Stimulated activated CD4-positive, alpha-beta T cell treated with anti-CD3 and anti-CD28 coated beads, Interleukin-1b, Interleukin-23, amount 100 ng/mL, for 4 hours (primary cell): ENCODE results near the gene CD72.
"Not testable (repeated sequence)": the region's sequence is repeated elsewhere in the genome, so short reads cannot be mapped to it uniquely, and the experiment has no call there.

Source experiments
- DNase-seq, 2 donors: peaks; one replicate each; pipeline ENCODE4 v3.0.0-alpha.2; 2020; ENCODE audit warnings: low read depth in 2 of 2

Gene CD72

DNA sequence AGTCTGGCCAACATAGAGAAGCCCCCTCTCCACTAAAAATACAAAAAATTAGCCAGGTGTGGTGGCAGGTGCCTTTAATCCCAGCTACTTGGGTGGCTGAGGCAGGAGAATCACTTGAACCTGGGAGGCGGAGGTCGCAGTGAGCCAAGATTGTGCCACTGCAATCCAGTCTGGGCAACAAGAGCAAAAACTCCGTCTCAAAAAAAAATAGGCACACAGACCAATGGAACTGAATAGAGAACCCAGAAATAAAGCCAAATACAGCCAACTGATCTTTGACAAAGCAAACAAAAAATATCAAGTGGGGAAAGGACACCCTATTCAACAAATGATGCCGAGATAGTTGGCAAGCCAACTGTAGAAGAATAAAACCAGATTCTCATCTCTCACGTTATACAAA lies 29.7 kb downstream of the CD72 start:
- DNase-seq: not testable (repeated sequence)

DNA sequence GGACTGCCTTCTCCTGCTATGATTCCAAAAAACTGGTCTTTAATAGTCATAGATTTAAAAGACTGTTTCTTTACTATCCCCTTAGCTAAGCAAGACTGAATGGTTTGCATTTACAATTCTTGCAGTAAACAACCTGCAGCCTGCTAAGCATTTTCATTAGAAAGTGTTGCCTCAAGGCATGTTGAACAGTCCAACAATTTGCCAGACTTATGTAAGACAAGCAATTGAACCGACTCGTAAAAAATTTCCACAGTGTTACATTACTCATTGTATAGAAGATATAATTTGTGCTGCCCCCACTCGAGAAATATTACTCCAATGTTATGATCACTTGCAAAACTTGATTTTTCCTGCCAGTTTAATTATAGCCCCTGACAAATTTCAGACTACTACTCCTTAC lies 33.5 kb downstream of the CD72 start:
- not testable (repeated sequence) for DNase-seq

DNA sequence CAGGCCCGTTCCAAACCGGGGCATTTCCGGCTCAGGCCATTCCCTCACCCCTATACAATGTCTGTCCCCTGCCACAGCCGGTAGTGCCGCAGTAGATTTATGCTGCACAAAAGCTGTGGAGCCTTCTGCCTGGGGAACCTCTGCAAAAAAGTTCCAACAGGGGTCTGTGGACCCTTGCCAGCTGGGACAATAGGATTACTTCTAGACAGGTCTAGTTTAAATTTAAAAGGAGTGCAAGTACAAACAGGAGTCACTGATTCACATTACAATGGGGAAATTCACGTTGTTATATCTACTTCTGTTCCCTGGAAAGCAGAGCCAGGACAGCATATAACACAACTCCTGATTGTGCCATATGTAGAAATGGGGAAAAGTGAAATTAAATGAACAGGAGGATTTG lies 34.7 kb downstream of the CD72 start:
- DNase-seq: not testable (repeated sequence)

DNA sequence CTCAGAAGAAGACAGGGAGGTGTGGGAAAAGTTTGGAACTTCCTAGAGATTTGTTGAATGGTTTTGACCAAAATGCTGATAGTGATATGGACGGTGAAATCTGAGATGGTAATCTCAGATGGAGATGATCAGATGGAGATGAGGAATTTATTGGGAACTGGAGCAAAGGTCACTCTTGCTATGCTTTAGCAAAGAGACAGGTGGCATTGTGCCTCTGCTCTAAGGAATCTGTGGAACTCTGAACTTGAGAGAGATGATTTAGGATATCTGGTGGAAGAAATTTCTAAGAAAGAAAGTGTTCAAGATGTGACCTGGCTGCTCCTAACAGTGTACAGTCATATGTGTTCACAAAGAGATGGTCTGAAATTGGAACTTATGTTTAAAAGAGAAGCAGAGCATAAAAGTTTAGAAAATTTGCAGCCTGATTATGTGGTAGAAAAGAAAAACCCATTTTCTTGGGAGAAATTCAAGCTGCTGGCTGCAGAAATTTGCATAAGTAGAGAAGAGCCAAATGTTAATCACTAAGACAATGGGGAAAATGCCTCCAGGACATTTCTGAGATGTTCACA lies 38.5 kb downstream of the CD72 start:
- not testable (repeated sequence) for DNase-seq

DNA sequence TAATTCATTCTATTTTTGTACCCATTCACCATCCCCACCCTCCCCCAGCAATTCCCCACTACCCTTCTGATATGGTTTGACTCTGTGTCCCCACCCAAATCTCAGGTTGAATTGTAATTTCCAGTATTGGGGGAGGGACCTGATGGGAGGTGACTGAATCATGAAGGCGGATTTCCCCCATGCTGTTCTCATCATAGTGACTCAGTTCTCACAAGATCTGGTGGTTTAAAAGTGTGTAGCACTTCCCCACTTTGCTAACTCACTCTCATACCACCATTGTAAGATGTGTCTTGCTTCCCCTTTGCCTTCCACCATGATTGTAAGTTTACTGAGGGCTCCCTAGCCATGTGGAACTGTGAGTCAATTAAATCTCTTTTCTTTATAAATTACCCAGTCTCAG lies 39.1 kb downstream of the CD72 start:
- DNase-seq: no peak

DNA sequence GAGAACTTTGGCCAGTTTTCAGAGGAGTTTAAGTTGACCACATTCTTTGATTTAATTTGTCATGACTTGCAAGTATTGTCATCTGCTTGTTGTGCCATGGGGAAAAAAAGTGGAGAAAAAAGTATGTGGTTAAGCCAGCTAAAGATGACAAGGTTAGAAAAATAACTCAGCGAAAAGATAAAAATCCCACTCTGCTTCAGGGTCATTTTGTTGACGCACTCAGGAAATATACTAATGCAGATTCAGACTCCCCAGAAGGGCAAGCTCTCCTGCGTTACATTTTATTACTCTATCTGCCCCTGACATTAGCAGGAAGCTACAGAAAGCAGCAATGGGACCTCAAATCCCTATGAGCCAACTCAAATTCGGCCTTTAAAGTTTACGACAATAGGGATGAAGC lies 40.7 kb downstream of the CD72 start:
- no peak for DNase-seq

DNA sequence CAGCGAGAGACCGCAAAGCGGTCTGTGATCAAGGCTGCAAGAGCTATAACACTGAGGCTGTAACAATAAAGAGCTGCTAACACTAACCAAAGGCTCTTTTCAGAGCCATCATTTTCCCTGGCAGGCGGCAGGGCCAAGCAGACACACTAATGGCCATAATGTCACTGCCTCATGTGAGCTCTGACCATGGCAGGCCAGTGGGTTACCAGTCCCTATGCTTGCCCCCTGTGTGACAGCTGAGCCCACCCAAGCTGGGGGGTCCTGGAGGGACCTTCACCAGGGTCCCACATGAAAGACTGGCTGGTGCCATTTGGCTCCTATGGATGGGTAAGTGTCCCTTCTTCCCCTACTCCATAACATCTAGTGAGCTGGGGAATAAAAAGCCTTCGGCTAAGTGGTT lies 42.7 kb downstream of the CD72 start:
- no peak for DNase-seq

DNA sequence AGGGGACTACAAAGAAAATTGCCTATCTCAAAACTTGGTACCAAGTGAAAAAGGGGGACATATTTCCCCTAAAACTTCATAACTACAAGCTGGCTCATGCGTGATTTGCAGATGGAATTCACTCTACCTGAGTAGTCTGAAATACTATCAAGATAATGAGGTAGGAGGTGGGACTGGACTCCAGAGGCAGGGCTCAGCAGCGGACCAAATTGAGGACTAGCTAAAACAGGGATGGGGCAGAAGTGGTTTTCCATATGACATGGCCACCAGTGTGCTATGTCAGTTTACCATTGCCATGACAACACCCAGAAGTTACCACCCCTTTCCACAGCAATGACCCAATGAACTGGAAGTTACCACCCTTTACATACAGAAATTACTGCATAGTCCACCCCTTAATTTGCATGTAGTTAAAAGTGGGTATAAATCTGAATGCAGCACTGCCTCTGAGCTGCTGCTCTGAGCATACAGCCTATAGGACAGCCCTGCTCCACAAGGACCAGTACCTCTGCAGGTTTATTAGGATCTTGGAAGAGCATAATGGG lies 43.6 kb downstream of the CD72 start:
- DNase-seq: no peak

DNA sequence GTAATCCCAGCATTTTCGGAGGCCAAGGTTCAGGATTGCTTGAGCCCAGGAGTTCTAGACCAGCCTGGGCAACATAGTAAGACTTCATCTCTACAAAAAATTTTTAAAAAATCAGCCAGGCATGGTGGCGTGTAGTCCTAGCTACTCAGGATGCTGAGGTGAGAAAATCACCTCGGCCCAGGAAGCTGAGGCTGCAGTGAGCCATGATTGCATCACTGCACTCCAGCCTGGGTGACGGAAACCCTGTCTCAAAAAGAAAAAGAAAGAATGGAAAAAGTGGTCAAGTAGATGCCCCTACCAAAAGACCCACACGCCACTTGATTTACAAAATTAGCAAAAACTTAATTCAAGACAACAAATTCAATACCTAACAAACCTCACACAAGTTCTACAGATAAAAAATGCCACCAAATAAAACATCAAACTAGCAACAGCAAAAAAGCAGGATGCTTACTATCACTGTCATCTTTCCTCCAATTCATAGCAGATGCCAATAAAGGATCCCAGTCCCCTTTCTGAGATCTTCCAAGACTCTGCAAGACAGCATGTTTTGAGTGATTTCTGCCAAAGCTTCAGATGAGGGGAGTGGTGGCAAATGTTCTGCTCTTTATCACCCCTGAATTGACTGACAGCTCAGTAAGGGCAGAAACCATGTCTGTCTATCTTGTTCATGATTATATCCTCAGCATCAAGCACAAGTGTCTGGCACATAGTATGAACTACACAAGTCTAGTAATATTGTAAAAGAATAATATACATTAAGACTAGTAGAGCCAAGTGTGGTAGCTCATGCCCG lies 47.3 kb downstream of the CD72 start:
- DNase-seq: no peak

DNA sequence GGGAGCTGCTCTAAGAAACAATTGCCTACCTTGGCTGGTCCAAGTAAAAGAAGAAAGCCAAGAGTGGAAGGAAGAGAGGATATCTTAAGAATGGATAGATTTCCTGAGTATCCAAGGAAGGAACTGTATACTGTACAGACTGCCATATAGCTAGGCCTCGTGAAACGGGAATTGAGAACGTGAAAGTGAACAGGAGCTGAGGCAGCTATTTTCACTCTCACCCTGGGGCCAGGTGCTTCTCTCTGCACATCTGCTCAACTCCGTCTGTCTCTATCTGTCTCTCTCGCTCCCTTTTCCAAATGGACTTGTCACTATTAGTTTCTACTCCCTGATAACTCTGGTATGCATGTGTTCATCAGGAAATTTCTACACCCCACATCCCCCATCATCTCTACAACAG lies 49.0 kb downstream of the CD72 start:
- no peak for DNase-seq

DNA sequence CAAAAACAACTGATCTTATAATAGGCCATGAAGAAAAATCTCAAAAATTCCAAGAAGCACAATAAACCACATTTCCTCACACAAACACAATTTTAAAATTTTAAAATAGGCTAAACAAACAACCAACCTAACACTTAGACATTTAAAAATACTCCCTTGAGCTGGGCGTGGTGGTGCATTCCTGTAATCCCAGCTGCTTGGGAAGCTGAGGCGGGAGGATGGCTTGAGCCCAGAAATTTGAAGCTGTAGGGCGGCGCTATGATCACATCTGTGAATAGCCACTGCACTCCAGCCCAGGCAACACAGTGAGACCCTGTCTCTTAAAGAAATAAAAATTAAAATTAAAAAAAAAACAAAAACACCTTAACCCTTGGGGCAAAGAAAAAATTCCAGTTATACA lies 50.0 kb downstream of the CD72 start:
- no peak for DNase-seq

DNA sequence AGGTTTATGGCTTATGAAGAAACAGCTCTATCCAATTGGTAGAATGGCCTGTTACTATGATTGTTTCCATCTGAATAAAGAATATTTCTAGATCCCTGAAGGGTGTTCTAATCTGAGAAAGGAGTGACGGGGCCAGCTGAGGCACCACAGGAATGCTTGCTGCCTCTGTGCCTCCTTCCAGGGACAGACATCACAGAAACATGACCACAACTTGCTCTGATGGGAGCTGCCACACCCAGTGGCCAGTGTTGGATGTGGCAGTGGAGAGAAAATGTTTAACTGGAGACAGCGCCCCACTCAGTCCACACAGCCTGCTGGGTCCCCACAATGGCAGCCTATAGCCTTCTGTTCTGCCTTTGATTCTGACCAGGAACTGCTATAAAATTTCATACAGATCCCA lies 51.8 kb downstream of the CD72 start:
- DNase-seq: no peak

DNA sequence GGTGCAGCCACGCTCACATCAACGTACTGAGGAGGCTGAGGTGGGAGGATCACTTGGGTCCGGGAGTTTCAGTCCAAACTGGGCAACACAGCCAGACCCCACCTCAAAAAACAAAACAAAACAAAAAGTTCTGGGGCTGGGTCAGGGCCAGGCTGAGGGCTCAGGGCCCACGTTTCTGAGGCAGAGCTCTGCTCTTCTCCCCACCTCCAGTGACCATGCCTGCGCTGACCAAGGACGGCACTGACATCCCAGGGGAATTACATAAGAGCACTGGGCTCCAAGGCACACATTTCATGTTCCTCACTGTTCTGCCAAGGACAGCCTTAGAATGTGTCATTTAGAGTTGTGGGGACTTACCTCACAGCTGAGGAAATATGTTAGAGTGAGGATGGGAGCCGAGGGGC lies 53.6 kb downstream of the CD72 start:
- no peak for DNase-seq

DNA sequence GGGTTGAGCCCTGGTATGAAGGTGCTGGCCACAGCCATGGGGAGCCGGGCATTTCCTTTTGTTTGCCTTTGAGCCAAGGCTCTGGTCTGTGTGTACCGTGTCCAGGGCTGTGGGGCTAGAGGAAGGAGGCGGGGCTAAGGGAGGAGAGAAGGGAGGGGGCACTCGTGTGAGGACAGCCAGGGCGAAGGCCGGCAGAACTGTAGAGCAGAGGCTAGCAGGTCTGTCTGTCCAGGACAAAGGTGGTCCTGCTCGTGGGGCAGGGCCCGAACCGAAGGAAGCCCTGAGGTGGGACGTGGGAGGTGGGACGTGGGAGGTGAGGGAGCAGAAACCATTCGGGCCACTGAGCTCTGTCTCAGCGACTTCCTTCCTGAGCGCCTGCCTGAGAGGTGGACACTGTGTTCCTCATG lies 54.4 kb downstream of the CD72 start:
- DNase-seq: no peak

DNA sequence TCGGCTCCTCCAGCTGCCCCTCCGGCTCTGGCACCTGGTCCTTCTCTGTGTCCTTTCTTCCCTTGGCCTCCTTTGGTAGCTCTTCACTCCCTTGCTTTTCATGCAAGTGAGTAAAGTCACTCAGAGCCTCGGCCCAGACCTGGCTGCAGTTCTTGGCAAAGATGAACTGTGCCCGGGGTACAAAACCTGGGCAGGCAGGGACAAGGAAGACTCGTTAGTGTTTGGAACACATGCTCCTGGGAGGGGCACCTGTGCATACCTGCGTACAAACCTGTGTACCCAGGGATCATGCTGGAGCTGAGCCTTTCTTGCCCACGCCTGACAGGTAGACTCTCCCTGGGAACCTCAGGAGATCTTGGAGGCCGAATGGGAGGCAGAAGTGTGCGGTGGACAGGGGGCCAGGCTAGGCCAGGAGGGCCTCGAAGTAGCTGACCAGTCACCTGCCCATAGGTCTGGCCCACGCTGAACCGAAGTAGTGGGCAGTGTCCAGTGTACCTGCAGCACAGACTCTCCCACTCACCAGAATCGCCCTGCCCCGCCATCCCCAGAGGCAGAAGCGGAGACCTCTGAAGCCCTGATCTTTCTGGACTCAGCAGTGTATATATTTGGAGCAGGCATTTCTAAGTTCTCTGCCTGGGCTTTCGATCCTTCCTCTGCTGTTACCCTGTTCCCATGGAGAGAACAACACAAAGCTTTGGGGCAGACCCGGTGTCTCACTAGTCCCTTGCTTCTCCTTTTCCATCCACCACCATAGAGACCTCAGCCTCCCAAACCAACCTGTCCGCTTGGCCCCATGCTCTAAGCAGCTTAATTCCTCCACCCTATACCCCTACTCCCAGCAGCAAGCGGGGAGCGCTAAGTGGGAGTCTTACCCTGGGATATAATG lies 55.1 kb downstream of the CD72 start:
- no peak for DNase-seq

DNA sequence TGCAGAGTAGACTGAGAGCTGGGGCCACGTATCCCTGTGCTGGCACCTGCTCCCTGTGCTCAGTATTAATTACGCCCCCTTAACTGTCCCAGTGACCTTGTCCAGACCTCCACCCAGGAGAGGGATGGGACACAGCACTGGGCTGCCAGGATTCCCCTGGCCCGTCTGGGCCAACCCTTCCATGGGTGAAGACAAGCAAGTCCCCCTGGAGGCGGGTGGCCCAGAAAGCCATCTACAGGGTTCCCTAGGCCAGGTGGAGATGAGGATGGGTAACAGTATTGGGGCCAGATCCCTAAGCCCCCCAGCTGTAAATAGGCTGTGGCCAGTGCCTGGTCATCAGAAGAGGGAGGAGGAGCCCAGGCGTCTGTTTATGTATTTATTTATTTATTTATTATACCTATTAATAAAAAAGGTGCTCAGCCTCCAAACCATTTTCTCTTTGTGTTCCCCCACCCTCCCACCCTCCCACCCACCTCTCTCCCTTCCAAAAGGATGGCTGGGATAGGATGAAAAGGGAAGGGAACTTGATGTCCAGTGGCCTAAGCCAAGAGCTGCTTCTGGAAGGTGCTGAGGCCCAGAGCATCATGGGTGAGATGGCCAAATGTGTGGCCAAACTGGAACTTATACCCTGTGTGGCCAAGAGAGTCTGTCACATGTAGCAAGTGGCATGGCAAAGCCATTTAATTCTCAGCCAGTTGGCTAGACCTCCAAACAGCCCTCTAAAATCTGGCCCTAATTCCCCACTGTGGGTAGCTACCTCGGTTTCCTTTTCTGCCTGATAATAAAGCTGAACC lies 56.5 kb downstream of the CD72 start:
- no peak for DNase-seq

DNA sequence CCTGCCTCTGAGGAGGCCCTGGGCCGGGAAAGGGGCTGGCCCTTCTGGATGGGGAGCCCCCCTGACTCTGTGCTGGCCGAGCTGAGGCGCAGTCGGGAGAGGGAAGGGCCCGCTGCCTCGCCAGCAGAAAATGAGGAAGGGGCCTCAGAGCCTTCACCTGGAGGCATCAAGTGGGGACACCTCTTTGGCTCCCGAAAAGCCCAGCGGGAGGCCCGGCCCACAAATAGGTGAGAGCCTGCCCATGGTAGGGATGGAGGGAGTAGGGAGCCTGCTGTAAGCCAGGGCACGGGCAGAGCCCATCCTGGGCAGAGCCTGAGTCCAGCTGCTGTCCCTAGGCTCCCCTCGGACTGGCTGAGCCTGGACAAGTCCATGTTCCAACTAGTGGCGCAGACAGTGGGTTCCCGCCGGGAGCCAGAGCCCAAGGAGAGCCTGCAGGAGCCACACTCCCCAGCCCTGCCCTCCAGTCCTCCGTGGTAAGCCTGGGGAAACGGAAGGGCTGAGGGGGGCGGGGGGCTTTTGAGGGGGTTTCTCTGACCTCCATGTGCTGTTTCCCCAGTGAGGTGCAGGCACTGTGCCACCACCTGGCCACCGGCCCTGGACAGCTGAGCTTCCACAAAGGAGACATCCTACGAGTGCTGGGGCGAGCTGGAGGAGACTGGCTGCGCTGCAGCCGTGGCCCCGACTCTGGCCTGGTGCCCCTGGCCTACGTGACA lies 57.4 kb downstream of the CD72 start:
- DNase-seq: no peak
